HUES64 (cell line): ENCODE data around the gene CCDC51.

Experiments
- H3K27ac ChIP-seq: 2 replicates; pipeline ENCODE4 v1.7.0; 2013; ENCODE audit warnings: low read depth, low read length, inconsistent platforms
- H3K27me3 ChIP-seq: 2 replicates; pipeline ENCODE4 v1.6.1; 2013; ENCODE audit warnings: mild to moderate bottlenecking, low read length; ENCODE audit not compliant: insufficient read depth
- H3K36me3 ChIP-seq: 2 replicates; pipeline ENCODE4 v1.6.1; 2013; ENCODE audit warnings: mild to moderate bottlenecking, low read length; ENCODE audit not compliant: insufficient read depth
- H3K4me1 ChIP-seq: 2 replicates; pipeline ENCODE4 v1.6.1; 2013; ENCODE audit warnings: mild to moderate bottlenecking, low read length, moderate library complexity; ENCODE audit not compliant: insufficient read depth
- H3K4me3 ChIP-seq: 2 replicates; pipeline ENCODE4 v1.5.1; 2013; ENCODE audit warnings: mild to moderate bottlenecking, low read length, moderate library complexity
- H3K9ac ChIP-seq: 2 replicates; pipeline ENCODE4 v1.6.1; 2013; ENCODE audit warnings: mild to moderate bottlenecking, low read depth, low read length
- H3K9me3 ChIP-seq: 2 replicates; pipeline ENCODE4 v1.6.1; 2013; ENCODE audit warnings: low read depth, low read length; ENCODE audit not compliant: insufficient read depth
- WGBS: fragments of 150-250, 120-280 bp; methylation state at CpG from one replicate; pipeline ENCODE4 v1.1.7; 2013; ENCODE audit warnings: missing lambda C conversion rate; 5-methylcytosine and 5-hydroxymethylcytosine counted together

CCDC51 gene

GRCh38 chr3:48426401-48426909 is 13.5 kb downstream of the CCDC51 start:
- Histone ChIP-seq H3K4me3 (no peak overlapping the region), H3K36me3 (peaks cover 30% of the 10 kb centered on the region), H3K4me1 (peaks cover 23% of the 10 kb centered on the region), H3K9me3 (no peaks in the 10 kb centered on the region), H3K27me3 (no peaks in the 10 kb centered on the region), H3K27ac (no peak overlapping the region), H3K9ac (no peak overlapping the region)
- WGBS: 92% methylated on average over 11 of the region's 11 CpGs

GRCh38 chr3:48425281-48425812 is 14.6 kb downstream of the CCDC51 start:
- H3K4me1 ChIP-seq: peaks cover 17% of the 10 kb centered on the region
- H3K36me3 ChIP-seq: peaks cover 41% of the 10 kb centered on the region
- no peak overlapping the region for H3K27ac ChIP-seq
- WGBS: 89% methylated on average over 13 of the region's 13 CpGs
- H3K9ac ChIP-seq: no peak overlapping the region
- no peak overlapping the region for H3K4me3 ChIP-seq
- no peaks in the 10 kb centered on the region for H3K27me3 ChIP-seq
- no peaks in the 10 kb centered on the region for H3K9me3 ChIP-seq

- 94% methylated on average over 27 of the region's 27 CpGs for WGBS
- peaks cover 50% of the 10 kb centered on the region for H3K36me3 ChIP-seq
These were observed 15.8 kb downstream of the CCDC51 start for GRCh38 chr3:48423883-48424695.

GRCh38 chr3:48423241-48423882 is 16.6 kb downstream of the CCDC51 start:
- 96% methylated on average over 25 of the region's 25 CpGs for WGBS
- Histone ChIP-seq H3K9me3 (no peaks in the 10 kb centered on the region), H3K36me3 (peaks cover 57% of the 10 kb centered on the region), H3K4me1 (peaks cover 15% of the 10 kb centered on the region), H3K27me3 (no peaks in the 10 kb centered on the region), H3K9ac (no peak overlapping the region), H3K27ac (no peak overlapping the region), H3K4me3 (no peak overlapping the region)

More at GRCh38 chr3:48423883-48424695, 15.8 kb downstream of the CCDC51 start:
- Histone ChIP-seq H3K9ac (no peak overlapping the region; the same call in 1 of the 2 replicates), H3K4me1 (peaks cover 15% of the 10 kb centered on the region), H3K4me3 (no peak overlapping the region), H3K27me3 (no peaks in the 10 kb centered on the region), H3K9me3 (no peaks in the 10 kb centered on the region), H3K27ac (no peak overlapping the region)

GRCh38 chr3:48422681-48423080 is 17.2 kb downstream of the CCDC51 start:
- H3K4me3 ChIP-seq: no peak overlapping the region
- H3K9ac ChIP-seq: no peak overlapping the region
- no peaks in the 10 kb centered on the region for H3K27me3 ChIP-seq
- no peak overlapping the region for H3K27ac ChIP-seq
- 95% methylated on average over 8 of the region's 8 CpGs for WGBS
- peaks cover 10% of the 10 kb centered on the region; the same call in 1 of the 2 replicates for H3K4me1 ChIP-seq
- H3K36me3 ChIP-seq: peaks cover 64% of the 10 kb centered on the region
- H3K9me3 ChIP-seq: no peaks in the 10 kb centered on the region

GRCh38 chr3:48422272-48422671 is 17.6 kb downstream of the CCDC51 start:
- WGBS: 90% methylated on average over 3 of the region's 3 CpGs
- no peak overlapping the region for H3K9ac ChIP-seq
- H3K36me3 ChIP-seq: peaks cover 68% of the 10 kb centered on the region
- peaks cover 6% of the 10 kb centered on the region; the same call in 1 of the 2 replicates for H3K4me1 ChIP-seq
- H3K4me3 ChIP-seq: no peak overlapping the region
- H3K27ac ChIP-seq: no peak overlapping the region
- H3K9me3 ChIP-seq: no peaks in the 10 kb centered on the region
- H3K27me3 ChIP-seq: no peaks in the 10 kb centered on the region

GRCh38 chr3:48420561-48420960 is 19.4 kb downstream of the CCDC51 start:
- Histone ChIP-seq H3K9ac (no peak overlapping the region), H3K36me3 (peaks cover 85% of the 10 kb centered on the region), H3K27me3 (no peaks in the 10 kb centered on the region), H3K9me3 (no peaks in the 10 kb centered on the region), H3K4me3 (no peak overlapping the region), H3K4me1 (no peaks in the 10 kb centered on the region), H3K27ac (no peak overlapping the region)
- 94% methylated on average over 14 of the region's 14 CpGs for WGBS

- H3K36me3 ChIP-seq: peaks cover 93% of the 10 kb centered on the region
- no peaks in the 10 kb centered on the region for H3K4me1 ChIP-seq
- H3K9me3 ChIP-seq: no peaks in the 10 kb centered on the region
- no peaks in the 10 kb centered on the region for H3K27me3 ChIP-seq
- H3K27ac ChIP-seq: no peak overlapping the region
- H3K4me3 ChIP-seq: no peak overlapping the region
- 96% methylated on average over 17 of the region's 17 CpGs for WGBS
- no peak overlapping the region for H3K9ac ChIP-seq
These were observed 20.3 kb downstream of the CCDC51 start for GRCh38 chr3:48419597-48419996.

- 96% methylated on average over 9 of the region's 9 CpGs for WGBS
- H3K4me1 ChIP-seq: no peaks in the 10 kb centered on the region
- H3K4me3 ChIP-seq: no peak overlapping the region
- H3K9ac ChIP-seq: no peak overlapping the region
- H3K27me3 ChIP-seq: no peaks in the 10 kb centered on the region
- H3K36me3 ChIP-seq: peaks cover 93% of the 10 kb centered on the region
- H3K27ac ChIP-seq: no peak overlapping the region
- no peaks in the 10 kb centered on the region for H3K9me3 ChIP-seq
These were observed 20.8 kb downstream of the CCDC51 start for GRCh38 chr3:48419149-48419548.

- Histone ChIP-seq H3K27ac (no peak overlapping the region), H3K36me3 (peaks cover 94% of the 10 kb centered on the region), H3K9ac (no peak overlapping the region), H3K27me3 (no peaks in the 10 kb centered on the region), H3K4me1 (no peaks in the 10 kb centered on the region), H3K4me3 (no peak overlapping the region), H3K9me3 (no peaks in the 10 kb centered on the region)
- WGBS: 95% methylated on average over 9 of the region's 9 CpGs
These were observed 21.3 kb downstream of the CCDC51 start for GRCh38 chr3:48418651-48419050.

GRCh38 chr3:48418140-48418539 is 21.8 kb downstream of the CCDC51 start:
- Histone ChIP-seq H3K9ac (no peak overlapping the region), H3K4me3 (no peak overlapping the region), H3K27ac (no peak overlapping the region), H3K9me3 (no peaks in the 10 kb centered on the region), H3K27me3 (no peaks in the 10 kb centered on the region), H3K36me3 (peaks cover 94% of the 10 kb centered on the region), H3K4me1 (no peaks in the 10 kb centered on the region)
- 96% methylated on average over 17 of the region's 17 CpGs for WGBS
